AG09319 (cell line): ENCODE measurements around the gene KRT71.

Experiments used
- DNase-seq: peaks from one replicate; pipeline ENCODE4 v3.0.0-alpha.2; 2010; ENCODE audit warnings: low read depth; ENCODE audit errors: extremely low read depth
- CTCF ChIP-seq: IDR thresholded peaks from 2 replicates; pipeline ENCODE4 v1.5.1; 2011; ENCODE audit warnings: low read depth, mild to moderate bottlenecking, inconsistent platforms, low read length, moderate library complexity

The KRT71 gene

GRCh38 chr12:52521568-52522266, 31.2 kb downstream of the KRT71 start:
- DNase-seq = no peak
- TF ChIP-seq CTCF = no peak

GRCh38 chr12:52521175-52521567, 31.8 kb downstream of the KRT71 start:
- TF ChIP-seq CTCF = no peak
- no peak for DNase-seq

DNA sequence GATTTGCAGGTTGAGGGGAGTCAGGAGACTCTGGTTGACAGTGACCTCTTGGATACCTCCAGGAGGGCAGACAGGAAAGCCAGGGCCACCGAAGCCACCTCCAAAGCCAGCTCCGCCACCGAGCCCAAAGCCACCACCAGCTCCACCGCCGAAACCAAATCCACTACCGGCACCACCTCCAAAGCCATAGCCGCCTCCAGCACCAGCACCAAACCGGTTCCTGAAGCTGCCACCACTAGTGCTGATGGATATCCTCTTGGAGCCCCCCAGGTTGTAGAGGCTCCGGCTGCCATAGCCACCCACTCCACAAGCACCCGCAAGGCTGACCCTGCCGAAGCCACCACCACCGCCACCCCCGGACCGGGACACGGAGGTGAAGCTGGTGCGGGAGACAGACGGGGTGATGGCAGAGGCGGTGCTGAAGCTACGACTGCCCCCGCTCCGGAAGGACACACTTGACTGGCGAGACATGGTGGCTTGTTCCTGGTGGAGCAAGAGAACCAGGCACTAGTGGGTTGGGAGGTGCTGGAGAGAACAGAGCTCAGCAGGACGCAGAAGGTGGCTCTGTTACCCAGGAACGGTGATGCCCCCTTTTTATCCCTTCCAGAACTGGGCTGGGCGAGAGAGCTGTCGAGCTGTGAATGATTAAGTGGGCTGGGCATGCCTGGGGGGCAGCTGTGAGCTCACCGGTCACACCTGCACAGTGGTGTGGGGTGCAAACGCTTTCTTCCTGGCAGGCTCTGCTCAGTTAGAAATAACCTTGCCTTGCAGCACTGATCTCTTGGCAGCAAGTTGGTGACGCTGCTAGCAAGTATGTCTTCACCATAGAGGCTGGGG, 32.9 kb downstream of the KRT71 start, which contains the start of gene KRT5:
KRT5 (minus strand) TSS at position 569 of the 837 bp plus-strand sequence; CDS start at position 471, 98 bp downstream.
- TF ChIP-seq CTCF = no peak

GRCh38 chr12:52519387-52519703, 33.6 kb downstream of the KRT71 start:
- DNase-seq = no peak
- TF ChIP-seq CTCF = no peak

More for the DNA sequence above, 32.9 kb downstream of the KRT71 start, which contains the start of gene KRT5:
- DNase-seq = no peak

GRCh38 chr12:52518574-52519386, 34.2 kb downstream of the KRT71 start:
- DNase-seq = no peak
- TF ChIP-seq CTCF = no peak

GRCh38 chr12:52517888-52518287, 35.1 kb downstream of the KRT71 start:
- TF ChIP-seq CTCF = no peak
- DNase-seq = no peak
